Lower leg skin (tissue), 3 donors: ENCODE data around the gene GAP43.

ENCODE experiments used
- POLR2A ChIP-seq, 2 donors: fragments of 450-650 bp; IDR thresholded peaks; one replicate each; pipeline ENCODE4 v1.6.1; 2016 to 2017; ENCODE audit warnings: antibody characterized with exemption in 2 of 2, mild to moderate bottlenecking in 1 of 2, moderate library complexity in 1 of 2
- TF ChIP-seq, protein P1 (sequence below), 3 donors: fragments of 450-650 bp; IDR thresholded peaks; one replicate each; pipeline ENCODE4 v1.5.1; 2016; ENCODE audit warnings: antibody characterized with exemption in 3 of 3, mild to moderate bottlenecking in 3 of 3, moderate library complexity in 2 of 3

DNA sequence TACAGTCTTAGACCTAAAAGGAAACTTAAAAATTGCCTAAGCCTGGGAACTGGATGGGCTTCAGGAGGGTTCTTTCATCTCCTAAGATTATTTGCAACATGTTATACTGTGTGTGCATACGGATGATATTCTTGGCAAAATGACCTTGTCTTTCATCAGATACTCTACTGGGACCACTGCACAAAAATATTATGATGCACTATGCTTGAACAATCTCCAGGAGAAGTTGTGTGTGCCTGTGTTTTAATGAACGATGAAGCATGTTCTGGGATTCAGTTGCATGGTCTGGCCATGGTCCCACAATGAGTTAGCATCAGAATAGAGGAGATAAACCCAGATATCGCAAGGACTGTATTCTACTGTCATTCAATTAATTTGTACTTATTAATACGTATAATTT, 68.7 kb downstream of the GAP43 start:
- TF ChIP-seq, protein P1, sequence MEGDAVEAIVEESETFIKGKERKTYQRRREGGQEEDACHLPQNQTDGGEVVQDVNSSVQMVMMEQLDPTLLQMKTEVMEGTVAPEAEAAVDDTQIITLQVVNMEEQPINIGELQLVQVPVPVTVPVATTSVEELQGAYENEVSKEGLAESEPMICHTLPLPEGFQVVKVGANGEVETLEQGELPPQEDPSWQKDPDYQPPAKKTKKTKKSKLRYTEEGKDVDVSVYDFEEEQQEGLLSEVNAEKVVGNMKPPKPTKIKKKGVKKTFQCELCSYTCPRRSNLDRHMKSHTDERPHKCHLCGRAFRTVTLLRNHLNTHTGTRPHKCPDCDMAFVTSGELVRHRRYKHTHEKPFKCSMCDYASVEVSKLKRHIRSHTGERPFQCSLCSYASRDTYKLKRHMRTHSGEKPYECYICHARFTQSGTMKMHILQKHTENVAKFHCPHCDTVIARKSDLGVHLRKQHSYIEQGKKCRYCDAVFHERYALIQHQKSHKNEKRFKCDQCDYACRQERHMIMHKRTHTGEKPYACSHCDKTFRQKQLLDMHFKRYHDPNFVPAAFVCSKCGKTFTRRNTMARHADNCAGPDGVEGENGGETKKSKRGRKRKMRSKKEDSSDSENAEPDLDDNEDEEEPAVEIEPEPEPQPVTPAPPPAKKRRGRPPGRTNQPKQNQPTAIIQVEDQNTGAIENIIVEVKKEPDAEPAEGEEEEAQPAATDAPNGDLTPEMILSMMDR (IDR thresholded peaks at IDR 0.05), result no peak
- TF ChIP-seq POLR2A (IDR thresholded peaks at IDR 0.05), result no peak
